ENCODE measurements around the gene ADH1B. TPM values are rescaled to one million over a fixed set of nuclear protein-coding genes. Genes with fewer than 3 reads are reported as not detected.

The ADH1B gene
- total RNA-seq, 1 donor from 2014 or later: 891 TPM

Other genes starting within 250 kb of the ADH1B start
- 129 TPM for gene ADH5, start 232.6 kb downstream of the ADH1B start, total RNA-seq
- gene ADH4, start 177.1 kb downstream of the ADH1B start, total RNA-seq: 10.8 TPM
- gene ADH6, start 102.2 kb downstream of the ADH1B start, total RNA-seq: not detected
- not detected for gene ADH1A, start 30.4 kb downstream of the ADH1B start, total RNA-seq
- gene ADH1C, start 31.3 kb upstream of the ADH1B start, total RNA-seq: 25.3 TPM
- 11.8 TPM for gene ADH7, start 113.9 kb upstream of the ADH1B start, total RNA-seq
- gene C4orf17, start 189.6 kb upstream of the ADH1B start, total RNA-seq: not detected
- 1.2 TPM for gene TRMT10A, start 242.6 kb upstream of the ADH1B start, total RNA-seq